Measurements from ENCODE around the gene RAPGEF1.

DNA sequence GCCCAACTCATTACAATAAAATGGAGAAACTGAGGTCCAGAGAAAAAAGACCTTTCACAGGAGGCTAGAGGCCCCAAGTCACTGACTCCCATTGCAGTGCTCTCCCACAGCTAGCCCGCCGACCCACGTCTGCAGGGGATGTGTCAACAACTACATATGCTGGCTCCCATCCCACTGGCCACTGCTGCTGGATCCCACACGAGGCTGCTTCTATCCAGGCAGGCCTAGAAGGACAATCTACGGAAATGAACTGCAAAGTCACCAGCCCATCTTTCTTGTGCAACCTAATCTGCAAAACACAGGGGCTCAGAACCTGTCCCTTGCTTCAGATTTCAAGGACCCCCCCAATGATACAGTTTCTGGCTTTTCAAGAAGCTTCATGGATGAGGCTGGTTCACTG lies 24.0 kb downstream of the RAPGEF1 start:
- TF ChIP-seq, protein P1, sequence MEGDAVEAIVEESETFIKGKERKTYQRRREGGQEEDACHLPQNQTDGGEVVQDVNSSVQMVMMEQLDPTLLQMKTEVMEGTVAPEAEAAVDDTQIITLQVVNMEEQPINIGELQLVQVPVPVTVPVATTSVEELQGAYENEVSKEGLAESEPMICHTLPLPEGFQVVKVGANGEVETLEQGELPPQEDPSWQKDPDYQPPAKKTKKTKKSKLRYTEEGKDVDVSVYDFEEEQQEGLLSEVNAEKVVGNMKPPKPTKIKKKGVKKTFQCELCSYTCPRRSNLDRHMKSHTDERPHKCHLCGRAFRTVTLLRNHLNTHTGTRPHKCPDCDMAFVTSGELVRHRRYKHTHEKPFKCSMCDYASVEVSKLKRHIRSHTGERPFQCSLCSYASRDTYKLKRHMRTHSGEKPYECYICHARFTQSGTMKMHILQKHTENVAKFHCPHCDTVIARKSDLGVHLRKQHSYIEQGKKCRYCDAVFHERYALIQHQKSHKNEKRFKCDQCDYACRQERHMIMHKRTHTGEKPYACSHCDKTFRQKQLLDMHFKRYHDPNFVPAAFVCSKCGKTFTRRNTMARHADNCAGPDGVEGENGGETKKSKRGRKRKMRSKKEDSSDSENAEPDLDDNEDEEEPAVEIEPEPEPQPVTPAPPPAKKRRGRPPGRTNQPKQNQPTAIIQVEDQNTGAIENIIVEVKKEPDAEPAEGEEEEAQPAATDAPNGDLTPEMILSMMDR (IDR thresholded peaks at IDR 0.05; ENCODE audit: poor library complexity), result no peak
- TF ChIP-seq EZH2phosphoT487 (IDR thresholded peaks at IDR 0.05; ENCODE audit: low read depth, severe bottlenecking, unreplicated experiment) (no peak), EZH2 (IDR thresholded peaks at IDR 0.05; ENCODE audit: borderline replicate concordance) (no peak)

Measured in hepatocyte (in vitro differentiated cells).